Measurements from ENCODE around the gene PLA2G7.

GRCh38 chr6:46677314-46677654, 57.9 kb downstream of the PLA2G7 start:
- TF ChIP-seq, protein P1, sequence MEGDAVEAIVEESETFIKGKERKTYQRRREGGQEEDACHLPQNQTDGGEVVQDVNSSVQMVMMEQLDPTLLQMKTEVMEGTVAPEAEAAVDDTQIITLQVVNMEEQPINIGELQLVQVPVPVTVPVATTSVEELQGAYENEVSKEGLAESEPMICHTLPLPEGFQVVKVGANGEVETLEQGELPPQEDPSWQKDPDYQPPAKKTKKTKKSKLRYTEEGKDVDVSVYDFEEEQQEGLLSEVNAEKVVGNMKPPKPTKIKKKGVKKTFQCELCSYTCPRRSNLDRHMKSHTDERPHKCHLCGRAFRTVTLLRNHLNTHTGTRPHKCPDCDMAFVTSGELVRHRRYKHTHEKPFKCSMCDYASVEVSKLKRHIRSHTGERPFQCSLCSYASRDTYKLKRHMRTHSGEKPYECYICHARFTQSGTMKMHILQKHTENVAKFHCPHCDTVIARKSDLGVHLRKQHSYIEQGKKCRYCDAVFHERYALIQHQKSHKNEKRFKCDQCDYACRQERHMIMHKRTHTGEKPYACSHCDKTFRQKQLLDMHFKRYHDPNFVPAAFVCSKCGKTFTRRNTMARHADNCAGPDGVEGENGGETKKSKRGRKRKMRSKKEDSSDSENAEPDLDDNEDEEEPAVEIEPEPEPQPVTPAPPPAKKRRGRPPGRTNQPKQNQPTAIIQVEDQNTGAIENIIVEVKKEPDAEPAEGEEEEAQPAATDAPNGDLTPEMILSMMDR (IDR thresholded peaks at IDR 0.05), result no peak
- TF ChIP-seq POLR2A (IDR thresholded peaks at IDR 0.05), result no peak
- no peak for TF ChIP-seq POLR2AphosphoS5 (IDR thresholded peaks at IDR 0.05)

Data from upper lobe of left lung (tissue), 4 donors.